ENCODE data around the gene KANK2.
"Not testable (repeated sequence)": the region's sequence is repeated elsewhere in the genome, so short reads cannot be mapped to it uniquely, and the experiment has no call there.

The KANK2 gene

DNA sequence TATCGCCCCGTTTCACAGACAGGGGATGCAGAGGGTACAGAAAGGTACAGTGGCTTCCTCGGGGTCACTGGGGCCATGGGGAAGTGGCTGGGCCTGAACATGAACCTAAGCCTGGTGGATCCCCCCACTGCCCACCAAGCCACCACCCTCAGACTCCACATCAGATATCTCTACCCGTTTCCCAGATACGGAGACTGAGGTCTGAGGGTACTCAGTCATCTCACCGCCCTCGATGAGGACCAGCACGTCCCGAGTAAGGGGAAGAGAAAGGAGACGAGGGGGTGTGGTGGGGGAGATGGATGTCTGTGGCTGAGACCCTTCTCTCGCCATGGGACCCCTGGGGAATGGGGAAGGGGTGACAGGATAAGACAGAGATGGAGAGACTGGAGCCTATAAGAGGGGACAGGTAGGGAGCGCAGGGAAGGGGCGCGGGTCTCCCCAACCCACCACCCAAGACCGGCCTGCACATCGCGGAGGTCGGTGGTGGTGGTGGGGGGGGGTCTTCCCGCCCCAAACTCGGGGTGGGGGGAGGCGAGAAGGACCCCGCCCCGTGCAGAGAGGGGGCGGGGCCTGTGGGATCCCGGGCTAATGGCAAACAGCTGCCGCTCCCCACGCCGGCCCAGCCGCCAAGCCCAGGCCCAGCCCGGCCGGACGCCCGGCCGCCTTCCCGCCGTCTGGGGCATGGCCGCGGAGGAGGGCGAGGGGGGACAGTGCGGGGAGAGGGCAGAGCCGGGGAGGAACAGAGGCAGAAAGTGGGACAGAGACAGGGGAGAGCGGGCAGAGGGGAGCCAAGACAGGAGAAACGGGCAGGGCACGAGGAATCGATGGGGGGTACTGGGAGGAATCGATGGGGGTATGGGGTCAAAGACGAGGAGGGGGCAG lies 698 bp downstream of the KANK2 start:
- no peak for DNase-seq (ENCODE audit: low read depth in 2 of 2)

DNA sequence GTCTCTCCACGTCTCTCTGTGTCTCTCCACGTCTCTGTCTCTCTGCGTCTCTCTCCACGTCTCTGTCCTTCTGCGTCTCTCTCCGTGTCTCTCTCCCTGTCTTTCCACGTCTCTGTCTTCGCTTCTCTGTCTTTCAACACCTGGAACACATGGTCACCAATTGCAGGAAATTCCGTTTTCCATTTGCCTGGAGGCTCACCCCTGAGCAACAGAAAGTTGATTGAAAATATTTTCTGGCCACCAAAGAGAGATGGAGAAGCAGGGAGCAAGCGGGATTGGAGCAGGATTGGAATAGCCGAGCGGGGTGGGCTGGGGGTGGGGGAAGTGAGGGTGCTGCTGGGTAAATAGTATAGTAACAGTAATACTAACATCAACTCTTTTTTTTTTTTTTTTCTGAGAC lies 1.7 kb downstream of the KANK2 start:
- no peak for DNase-seq (ENCODE audit: low read depth in 2 of 2)

DNA sequence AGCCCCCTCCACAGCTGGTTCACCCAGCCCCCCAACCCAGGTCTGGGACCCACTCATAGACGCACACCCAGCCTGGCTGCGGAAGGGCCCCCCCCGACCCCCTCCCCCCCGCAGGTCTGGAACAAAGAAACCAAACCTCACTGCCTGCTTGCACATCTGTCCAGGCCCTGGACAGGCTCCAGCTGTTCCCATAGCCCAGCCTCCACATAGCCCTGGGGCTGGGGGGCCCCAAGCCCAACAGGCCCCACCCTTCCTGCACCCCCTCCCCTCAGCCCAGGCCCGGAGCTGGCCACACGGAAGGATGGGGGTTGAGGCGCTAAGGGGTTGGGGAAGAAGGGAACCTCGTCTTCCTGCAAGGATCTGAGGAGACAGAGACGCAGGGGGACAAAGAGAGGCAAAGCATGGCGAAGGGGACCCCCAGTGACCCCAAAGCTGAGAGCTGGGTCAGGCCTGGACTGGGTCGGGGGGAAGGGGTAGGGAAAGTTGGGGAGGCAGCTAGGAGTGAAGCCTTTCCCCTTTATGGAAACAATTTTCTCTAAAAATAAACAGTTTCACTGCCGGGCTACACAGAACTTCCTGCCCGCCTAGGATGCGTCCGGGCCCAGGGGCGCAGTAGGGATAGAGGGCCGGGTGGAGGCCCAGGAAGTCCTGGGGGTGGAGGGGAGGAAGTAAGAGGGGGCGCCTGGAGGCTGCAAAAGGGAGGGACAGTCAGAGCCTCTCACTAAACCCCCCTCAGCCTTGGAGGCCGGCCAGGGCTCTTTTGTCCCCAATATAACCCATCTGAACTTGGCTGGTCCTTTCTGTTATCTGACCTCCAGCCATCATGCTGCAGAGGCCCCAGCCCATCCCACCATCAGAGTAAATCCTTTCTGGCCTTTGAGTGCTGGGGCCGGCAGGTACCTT lies 2.4 kb downstream of the KANK2 start:
- no peak for DNase-seq (ENCODE audit: low read depth in 2 of 2)

DNA sequence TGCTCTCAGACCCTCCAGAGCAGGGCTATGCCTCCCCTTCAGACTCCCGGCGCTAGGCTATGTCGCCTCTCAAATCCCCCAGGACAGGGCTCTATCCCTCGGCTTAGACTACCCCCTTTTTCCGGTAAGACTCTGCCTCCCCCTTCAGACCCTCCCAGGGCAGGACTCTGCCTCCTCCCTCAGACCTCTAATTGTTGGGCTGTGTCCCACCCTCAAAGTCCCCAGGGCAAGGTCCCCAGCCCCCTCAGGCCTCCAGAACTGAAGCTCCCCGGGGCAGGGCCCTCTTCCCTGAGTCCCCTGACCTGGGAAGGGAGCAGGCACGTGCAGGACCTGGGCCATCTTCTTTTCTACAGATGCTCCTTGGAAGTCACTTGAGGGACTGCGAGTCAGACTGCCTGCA lies 3.2 kb downstream of the KANK2 start:
- no peak for DNase-seq (ENCODE audit: low read depth in 2 of 2)

GRCh38 chr19:11192957-11193939 lies 4.1 kb downstream of the KANK2 start:
- no peak for DNase-seq (ENCODE audit: low read depth in 2 of 2)

DNA sequence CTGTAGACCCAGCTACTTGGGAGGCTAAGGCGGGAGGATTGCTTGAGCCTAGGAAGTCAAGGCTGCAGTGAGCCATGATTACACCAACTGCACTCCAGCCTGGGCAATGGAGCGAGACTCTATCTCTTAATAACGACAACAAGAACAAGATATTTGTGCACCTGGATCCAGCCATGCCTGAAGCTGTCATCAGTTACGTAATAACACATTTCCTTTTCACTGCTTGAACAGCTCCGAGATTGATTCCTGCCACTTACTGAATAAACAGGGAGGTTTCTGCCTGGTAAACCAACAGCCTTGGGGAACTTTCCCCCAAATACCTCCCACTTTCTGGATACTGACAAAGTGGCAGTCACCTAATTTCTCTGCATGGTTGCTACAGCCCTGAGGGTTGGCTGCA lies 5.4 kb downstream of the KANK2 start:
- no peak for DNase-seq (ENCODE audit: low read depth in 2 of 2)

GRCh38 chr19:11191273-11191755 lies 6.0 kb downstream of the KANK2 start:
- no peak for DNase-seq (ENCODE audit: low read depth in 2 of 2)

DNA sequence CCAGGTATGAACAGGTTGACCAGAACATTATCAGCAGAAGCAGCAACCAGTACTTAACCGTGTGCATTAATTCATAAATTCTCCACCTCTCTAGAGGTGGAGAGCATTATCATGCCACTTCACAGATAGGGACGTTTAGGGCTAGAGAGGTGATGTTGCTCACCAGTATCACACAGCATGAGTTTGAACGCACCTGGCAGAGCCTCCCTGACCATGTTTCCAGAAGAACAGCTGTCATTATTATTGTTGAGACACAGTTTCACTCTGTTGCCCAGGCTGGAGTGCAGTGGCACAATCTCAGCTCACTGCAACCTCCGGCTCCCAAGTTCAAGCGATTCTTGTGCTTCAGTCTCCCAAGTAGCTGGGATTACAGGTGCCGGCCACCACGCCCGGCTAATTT lies 6.8 kb downstream of the KANK2 start:
- DNase-seq (ENCODE audit: low read depth in 2 of 2) = no peak

DNA sequence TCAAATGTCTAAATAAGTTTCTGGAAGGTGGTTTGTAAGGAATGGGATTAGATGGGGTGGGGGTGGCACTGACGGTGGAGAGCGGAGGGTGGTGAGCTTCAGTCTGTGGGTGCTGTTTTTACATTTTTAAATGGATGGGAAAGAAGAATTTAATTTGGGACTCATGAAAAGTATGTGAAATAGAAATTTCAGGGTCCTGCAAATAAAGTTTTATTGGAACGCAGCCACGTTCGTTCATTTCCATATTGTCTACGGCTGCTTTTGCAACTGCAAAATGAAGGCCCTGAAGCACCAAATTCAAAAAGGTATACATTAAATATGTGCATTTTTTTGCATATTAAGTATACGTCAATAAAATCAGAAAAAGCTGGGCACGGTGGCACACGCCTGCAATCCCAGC lies 9.9 kb downstream of the KANK2 start:
- DNase-seq (ENCODE audit: low read depth in 2 of 2) = no peak

DNA sequence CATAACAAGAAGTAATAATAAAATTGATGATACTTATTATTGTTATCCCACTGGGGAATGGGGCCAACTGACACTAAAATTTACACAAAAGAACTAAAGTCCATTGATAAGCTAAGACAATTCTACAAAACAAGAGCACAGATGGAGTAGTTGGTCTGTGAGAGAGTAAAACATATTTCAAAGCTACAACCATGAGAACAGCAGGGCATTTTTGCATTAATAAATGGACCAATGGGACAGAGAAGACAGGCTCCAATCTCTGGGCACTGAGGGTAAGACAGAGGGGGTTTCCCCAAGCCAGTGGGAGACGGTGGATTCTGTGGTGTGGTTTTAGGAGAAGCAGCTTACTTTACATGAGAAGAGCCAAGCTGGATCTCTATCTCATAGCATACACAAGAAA lies 14.4 kb downstream of the KANK2 start:
- DNase-seq (ENCODE audit: low read depth in 2 of 2) = no peak

GRCh38 chr19:11181488-11181887 lies 15.9 kb downstream of the KANK2 start:
- no peak for DNase-seq (ENCODE audit: low read depth in 2 of 2)

DNA sequence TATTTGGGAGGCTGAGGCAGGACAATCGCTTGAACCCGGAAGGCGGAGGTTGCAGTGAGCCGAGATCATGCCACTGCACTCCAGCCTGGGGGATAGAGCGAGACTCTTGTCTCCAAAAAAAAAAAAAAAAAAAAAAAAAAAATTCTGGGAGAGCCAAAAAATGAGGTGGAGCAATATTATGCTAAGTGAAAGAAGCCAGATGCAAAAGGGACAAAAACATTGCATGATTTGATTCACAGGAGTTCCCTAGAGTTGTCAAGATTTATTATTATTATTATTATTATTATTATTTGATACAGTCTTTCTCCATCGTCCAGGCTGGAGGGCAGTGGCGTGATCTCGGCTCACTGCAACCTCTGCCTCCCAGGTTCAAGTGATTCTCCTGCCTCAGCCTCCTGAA lies 16.4 kb downstream of the KANK2 start:
- not testable (repeated sequence) for DNase-seq (ENCODE audit: low read depth in 2 of 2)

DNA sequence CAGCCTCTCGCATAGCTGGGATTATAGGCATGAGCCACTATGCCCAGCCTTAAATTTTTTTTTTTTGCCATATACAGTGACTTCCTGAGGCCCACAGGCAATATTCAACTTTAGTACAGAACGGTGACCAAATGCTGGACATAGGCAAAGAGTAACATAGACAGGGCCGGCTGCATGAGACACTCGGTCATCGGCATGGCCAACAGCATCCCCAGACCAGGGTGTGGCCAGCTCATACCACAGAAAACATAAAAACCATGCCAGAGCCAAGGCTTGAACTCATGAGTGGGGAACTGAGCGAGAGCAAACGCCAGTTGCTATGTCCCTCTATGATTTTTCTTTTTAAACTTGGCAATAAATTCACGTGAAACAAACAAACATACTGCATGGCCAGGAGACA lies 17.0 kb downstream of the KANK2 start:
- DNase-seq (ENCODE audit: low read depth in 2 of 2) = no peak

DNA sequence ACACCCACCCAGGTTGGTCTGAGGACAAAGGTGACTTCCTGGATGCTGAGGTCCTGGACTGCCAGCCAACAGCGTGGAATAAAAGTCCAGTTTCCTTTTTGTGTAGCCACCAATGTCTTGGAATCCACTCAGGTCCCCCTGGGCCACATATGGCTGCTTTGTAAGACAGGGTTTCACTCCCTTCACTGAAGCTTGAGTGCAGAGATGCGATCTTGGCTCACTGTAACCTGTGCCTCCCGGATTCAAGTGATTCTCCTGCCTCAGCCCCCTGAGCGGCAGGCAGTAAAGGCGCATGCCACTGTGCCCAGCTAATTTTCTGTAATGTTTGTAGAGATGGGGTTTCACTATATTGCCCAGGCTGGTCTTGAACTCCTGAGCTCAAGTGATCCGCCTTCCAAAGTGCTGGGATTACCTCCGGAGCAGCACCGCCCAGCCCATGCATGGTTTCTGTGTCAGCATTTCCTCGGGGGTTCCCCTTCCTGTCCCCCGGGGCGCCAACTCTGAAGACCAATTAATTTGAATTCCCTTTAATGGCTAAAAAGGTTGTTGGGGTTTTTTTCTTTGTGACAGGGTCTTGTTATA lies 17.5 kb downstream of the KANK2 start:
- DNase-seq (ENCODE audit: low read depth in 2 of 2) = no peak

GRCh38 chr19:11179145-11179465 lies 18.2 kb downstream of the KANK2 start:
- DNase-seq (ENCODE audit: low read depth in 2 of 2) = not testable (repeated sequence)

DNA sequence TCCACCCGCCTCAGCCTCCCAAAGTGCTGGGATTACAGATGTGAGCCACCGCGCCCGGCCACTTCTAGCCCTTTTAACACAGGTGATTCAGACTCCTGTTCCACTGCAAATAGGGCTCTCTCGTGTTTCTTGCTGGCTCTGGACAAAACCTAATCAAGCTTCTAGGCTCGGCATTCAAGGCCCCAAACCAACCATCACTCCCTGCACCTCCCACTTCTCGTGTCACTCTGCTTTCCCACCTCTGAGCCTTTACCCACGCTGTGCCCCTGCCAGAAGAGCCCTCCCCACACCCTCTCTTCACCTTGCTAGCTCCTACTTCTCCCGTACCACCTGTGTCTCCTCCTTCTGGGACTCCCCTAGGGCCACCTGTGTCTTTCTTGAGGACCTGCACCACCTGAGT lies 19.8 kb downstream of the KANK2 start:
- no peak for DNase-seq (ENCODE audit: low read depth in 2 of 2)

DNA sequence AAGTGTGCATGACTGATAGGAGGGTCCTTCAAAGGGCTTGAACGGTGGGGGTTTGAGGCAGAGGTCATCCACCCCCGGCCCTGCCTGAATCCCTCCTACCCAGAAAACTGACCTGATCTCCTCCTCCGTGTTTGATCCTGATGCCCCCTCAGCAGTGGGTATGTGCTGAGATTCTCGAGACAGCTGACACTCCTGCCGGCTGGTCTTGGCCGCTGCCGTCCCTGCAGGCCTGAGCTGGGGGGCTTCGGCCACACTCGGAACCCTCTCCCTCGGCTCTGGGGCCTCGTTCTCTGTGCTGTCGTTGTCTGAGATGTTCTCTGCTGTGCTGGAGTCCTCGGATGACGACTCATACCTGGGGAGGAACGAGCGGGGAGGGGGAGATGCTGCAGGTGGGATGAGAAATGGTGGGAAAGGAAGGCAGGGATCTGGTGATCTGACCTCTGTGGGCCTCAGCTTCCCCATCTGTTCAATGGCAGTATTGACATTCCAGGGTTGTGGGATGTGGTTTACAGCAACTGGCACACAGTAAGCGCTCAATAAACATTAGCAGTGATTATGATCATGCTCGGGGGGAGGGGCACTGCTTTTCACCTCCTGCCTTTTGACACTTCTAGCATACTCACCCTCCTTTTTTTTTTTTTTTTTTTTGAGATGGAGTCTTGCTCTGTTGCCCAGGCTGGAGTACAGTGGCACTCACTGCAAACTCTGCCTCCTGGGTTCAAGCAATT lies 20.7 kb downstream of the KANK2 start:
- no peak for DNase-seq (ENCODE audit: low read depth in 2 of 2)

GRCh38 chr19:11175920-11176319 lies 21.4 kb downstream of the KANK2 start:
- no peak for DNase-seq (ENCODE audit: low read depth in 2 of 2)

DNA sequence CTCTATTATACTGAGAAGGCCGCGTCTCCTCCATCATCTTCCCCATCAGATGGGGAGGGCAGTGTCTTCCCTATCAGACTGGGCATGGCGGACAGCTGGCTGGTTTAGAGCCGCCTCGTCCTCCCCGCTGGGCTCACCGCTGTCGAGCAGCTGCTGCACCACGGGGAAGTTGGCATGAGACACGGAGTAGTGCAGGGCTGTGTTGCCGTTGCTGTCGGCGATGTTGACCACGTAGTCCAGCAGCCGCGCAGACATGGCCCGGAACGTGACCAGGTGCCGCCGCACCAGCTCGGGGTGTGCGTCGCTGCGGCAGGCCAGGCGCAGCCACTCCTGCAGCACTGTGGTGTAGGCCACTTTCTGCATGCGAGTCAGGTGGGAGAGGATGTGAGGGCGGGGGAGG lies 23.0 kb downstream of the KANK2 start:
- no peak for DNase-seq (ENCODE audit: low read depth in 2 of 2)

GRCh38 chr19:11173516-11174155 lies 23.7 kb downstream of the KANK2 start:
- DNase-seq (ENCODE audit: low read depth in 2 of 2) = no peak

Data from stimulated activated CD8-positive, alpha-beta memory T cell treated with anti-CD3 and anti-CD28 coated beads, Interleukin-7, amount 100 ng/mL, for 1 hour (primary cell).